Tibial nerve (tissue), 4 donors: ENCODE data around the gene PLAAT3.

Experiments
- EP300 ChIP-seq, 2 donors: sonication (generic); formaldehyde crosslinking; IDR thresholded peaks; one replicate each; pipeline ENCODE4 v1.6.1; 2017; ENCODE audit warnings: antibody characterized with exemption in 2 of 2, mild to moderate bottlenecking in 1 of 2
- POLR2A ChIP-seq, 2 donors: fragments of 450-650 bp; IDR thresholded peaks; one replicate each; pipeline ENCODE4 v1.6.1; 2017; ENCODE audit warnings: antibody characterized with exemption in 2 of 2, mild to moderate bottlenecking in 2 of 2, moderate library complexity in 2 of 2
- TF ChIP-seq, protein P1 (sequence below), 5 experiments: fragments of 200-600 bp in 3 of 5; fragments of 450-650 bp in 2 of 5; sonication (generic) in 3 of 5; IDR thresholded peaks; one replicate each; pipeline ENCODE4 v1.5.1; 2016 to 2019; ENCODE audit warnings: antibody characterized with exemption in 5 of 5, mild to moderate bottlenecking in 3 of 5, moderate library complexity in 2 of 5

DNA sequence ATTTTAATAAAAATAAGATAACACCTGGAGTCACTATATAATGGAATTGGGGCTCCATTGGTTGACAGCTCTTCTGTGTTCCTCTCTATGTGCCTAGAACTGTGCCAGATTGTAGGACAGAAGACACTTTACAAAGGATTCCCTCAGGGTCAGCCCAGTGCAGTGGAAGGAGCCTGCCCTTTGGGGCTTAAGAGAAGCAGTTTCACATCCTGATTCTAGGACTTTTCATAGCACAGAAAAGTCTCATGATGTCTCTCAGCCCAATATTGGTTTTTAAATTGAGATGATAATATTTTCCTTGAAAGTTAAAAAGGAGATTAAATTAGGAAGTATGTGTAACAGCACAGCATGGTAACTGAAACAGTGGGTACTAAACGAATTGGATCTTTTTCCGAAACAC is 70.5 kb downstream of the PLAAT3 start:
- TF ChIP-seq POLR2A (IDR thresholded peaks at IDR 0.05) (no peak), EP300 (IDR thresholded peaks at IDR 0.05) (no peak)
- TF ChIP-seq, protein P1, sequence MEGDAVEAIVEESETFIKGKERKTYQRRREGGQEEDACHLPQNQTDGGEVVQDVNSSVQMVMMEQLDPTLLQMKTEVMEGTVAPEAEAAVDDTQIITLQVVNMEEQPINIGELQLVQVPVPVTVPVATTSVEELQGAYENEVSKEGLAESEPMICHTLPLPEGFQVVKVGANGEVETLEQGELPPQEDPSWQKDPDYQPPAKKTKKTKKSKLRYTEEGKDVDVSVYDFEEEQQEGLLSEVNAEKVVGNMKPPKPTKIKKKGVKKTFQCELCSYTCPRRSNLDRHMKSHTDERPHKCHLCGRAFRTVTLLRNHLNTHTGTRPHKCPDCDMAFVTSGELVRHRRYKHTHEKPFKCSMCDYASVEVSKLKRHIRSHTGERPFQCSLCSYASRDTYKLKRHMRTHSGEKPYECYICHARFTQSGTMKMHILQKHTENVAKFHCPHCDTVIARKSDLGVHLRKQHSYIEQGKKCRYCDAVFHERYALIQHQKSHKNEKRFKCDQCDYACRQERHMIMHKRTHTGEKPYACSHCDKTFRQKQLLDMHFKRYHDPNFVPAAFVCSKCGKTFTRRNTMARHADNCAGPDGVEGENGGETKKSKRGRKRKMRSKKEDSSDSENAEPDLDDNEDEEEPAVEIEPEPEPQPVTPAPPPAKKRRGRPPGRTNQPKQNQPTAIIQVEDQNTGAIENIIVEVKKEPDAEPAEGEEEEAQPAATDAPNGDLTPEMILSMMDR (IDR thresholded peaks at IDR 0.05): no peak
